DND-41 (cell line): ENCODE results near the gene SMCO4.
"Not testable (repeated sequence)": the region's sequence is repeated elsewhere in the genome, so short reads cannot be mapped to it uniquely, and the experiment has no call there.

ENCODE experiments used
- EZH2 ChIP-seq: IDR thresholded peaks from 3 replicates; pipeline ENCODE4 v1.6.1; 2012; ENCODE audit warnings: borderline replicate concordance, low read depth, mild to moderate bottlenecking, moderate library complexity, low read length, inconsistent platforms; ENCODE audit not compliant: severe bottlenecking
- TF ChIP-seq, protein P1 (sequence below): IDR thresholded peaks from 2 replicates; pipeline ENCODE4 v1.5.1; 2012; ENCODE audit warnings: borderline replicate concordance, low read length, moderate library complexity, mild to moderate bottlenecking; ENCODE audit not compliant: poor library complexity, severe bottlenecking; ENCODE audit errors: extremely low read depth

GRCh38 chr11:93443232-93443631, 100.0 kb downstream of the SMCO4 start:
- TF ChIP-seq, protein P1, sequence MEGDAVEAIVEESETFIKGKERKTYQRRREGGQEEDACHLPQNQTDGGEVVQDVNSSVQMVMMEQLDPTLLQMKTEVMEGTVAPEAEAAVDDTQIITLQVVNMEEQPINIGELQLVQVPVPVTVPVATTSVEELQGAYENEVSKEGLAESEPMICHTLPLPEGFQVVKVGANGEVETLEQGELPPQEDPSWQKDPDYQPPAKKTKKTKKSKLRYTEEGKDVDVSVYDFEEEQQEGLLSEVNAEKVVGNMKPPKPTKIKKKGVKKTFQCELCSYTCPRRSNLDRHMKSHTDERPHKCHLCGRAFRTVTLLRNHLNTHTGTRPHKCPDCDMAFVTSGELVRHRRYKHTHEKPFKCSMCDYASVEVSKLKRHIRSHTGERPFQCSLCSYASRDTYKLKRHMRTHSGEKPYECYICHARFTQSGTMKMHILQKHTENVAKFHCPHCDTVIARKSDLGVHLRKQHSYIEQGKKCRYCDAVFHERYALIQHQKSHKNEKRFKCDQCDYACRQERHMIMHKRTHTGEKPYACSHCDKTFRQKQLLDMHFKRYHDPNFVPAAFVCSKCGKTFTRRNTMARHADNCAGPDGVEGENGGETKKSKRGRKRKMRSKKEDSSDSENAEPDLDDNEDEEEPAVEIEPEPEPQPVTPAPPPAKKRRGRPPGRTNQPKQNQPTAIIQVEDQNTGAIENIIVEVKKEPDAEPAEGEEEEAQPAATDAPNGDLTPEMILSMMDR = not testable (repeated sequence)
- not testable (repeated sequence) for TF ChIP-seq EZH2
